ENCODE data around the gene NFIA. TPM values are rescaled to one million over a fixed set of nuclear protein-coding genes. Genes with fewer than 3 reads are reported as not detected.

Gene NFIA
- polyA plus RNA-seq, 1 donor (not counting 4 experiments of a cell fraction or from before 2014, with no cell fraction given), result 14.7 TPM

DNA sequence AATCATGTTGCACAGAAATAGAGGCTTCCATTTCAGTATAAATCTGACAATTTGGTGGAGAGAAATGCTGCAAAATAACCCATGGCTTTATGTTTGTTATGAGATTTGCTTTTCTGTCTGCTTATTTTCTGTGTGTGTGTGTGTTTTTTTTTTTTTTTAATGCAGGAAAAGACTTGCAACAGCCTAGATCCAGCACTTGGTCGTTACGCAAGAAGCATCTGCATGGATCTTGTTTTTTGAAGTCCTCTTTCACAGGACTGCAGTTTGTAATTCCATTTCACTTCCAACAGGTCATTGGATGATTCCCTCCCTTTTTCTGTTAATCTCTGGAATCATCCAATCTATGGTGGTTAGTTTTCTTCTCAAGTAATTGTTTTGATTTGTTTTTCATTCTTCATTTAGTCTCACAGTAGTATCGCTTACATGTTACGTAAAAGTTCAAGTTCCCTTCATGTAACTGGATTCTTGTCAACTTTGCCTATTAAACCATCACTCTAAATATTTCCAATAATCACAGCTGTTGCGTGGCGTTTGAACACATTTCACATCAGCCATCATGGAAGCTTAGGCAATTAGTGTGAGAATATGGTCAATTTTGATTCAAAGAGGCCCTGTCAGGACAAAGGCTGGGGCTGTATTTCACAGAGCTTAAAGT lies 312.9 kb downstream of the NFIA start:
- H2AFZ ChIP-seq (ENCODE audit: control insufficient read depth, low read length), result no peak overlapping the region
- H3K9ac ChIP-seq (ENCODE audit: control insufficient read depth, extremely low read depth, insufficient read depth, low read length), result no peak overlapping the region
- H3K36me3 ChIP-seq (ENCODE audit: control insufficient read depth in 2 of 2, extremely low read depth in 1 of 2, insufficient read depth in 2 of 2, low read length in 2 of 2), result no peaks in the 10 kb centered on the region
- dilution Hi-C loops (cut with MboI; ENCODE audit: extremely low pct_ligation_motif_present, low sequenced_read_pairs), result no loop called here
- no peak for TF ChIP-seq EZH2 (IDR thresholded peaks at IDR 0.05; ENCODE audit: low read length)
- TF ChIP-seq, protein P1, sequence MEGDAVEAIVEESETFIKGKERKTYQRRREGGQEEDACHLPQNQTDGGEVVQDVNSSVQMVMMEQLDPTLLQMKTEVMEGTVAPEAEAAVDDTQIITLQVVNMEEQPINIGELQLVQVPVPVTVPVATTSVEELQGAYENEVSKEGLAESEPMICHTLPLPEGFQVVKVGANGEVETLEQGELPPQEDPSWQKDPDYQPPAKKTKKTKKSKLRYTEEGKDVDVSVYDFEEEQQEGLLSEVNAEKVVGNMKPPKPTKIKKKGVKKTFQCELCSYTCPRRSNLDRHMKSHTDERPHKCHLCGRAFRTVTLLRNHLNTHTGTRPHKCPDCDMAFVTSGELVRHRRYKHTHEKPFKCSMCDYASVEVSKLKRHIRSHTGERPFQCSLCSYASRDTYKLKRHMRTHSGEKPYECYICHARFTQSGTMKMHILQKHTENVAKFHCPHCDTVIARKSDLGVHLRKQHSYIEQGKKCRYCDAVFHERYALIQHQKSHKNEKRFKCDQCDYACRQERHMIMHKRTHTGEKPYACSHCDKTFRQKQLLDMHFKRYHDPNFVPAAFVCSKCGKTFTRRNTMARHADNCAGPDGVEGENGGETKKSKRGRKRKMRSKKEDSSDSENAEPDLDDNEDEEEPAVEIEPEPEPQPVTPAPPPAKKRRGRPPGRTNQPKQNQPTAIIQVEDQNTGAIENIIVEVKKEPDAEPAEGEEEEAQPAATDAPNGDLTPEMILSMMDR (optimal IDR thresholded peaks at IDR 0.05 in 1 of 3, IDR thresholded peaks at IDR 0.05 in 1 of 3, conservative IDR thresholded peaks at IDR 0.05 in 1 of 3; ENCODE audit: extremely low read depth in 1 of 3, insufficient read depth in 2 of 3, low read length in 3 of 3), result no peak
- DNase-seq (ENCODE audit: low read depth, low spot score) (no peak), FAIRE-seq (no peak)
- no peak overlapping the region for H3K4me3 ChIP-seq (ENCODE audit: control insufficient read depth in 2 of 3, extremely low read depth in 1 of 3, insufficient read depth in 2 of 3, low read depth in 1 of 3, low read length in 3 of 3)
- H3K4me2 ChIP-seq (ENCODE audit: control insufficient read depth, extremely low read depth, insufficient read depth, low read depth, low read length), result no peak overlapping the region
- H3K4me1 ChIP-seq (ENCODE audit: control insufficient read depth, extremely low read depth, insufficient read depth, low read length), result no peaks in the 10 kb centered on the region
- no peaks in the 10 kb centered on the region for H3K9me3 ChIP-seq (ENCODE audit: control insufficient read depth, low read depth, low read length)
- H3K27ac ChIP-seq (ENCODE audit: control insufficient read depth, insufficient read depth, low read length), result no peak overlapping the region
- H3K9me1 ChIP-seq (ENCODE audit: control insufficient read depth, extremely low read depth, insufficient read depth, low read length), result no peaks in the 10 kb centered on the region
- H3K79me2 ChIP-seq (ENCODE audit: control insufficient read depth, insufficient read depth, low read length), result no peaks in the 10 kb centered on the region
- H4K20me1 ChIP-seq (ENCODE audit: control insufficient read depth, extremely low read depth, insufficient read depth, low read length), result no peaks in the 10 kb centered on the region
- H3K27me3 ChIP-seq (ENCODE audit: control insufficient read depth, extremely low read depth, insufficient read depth, low read length), result no peaks in the 10 kb centered on the region

DNA sequence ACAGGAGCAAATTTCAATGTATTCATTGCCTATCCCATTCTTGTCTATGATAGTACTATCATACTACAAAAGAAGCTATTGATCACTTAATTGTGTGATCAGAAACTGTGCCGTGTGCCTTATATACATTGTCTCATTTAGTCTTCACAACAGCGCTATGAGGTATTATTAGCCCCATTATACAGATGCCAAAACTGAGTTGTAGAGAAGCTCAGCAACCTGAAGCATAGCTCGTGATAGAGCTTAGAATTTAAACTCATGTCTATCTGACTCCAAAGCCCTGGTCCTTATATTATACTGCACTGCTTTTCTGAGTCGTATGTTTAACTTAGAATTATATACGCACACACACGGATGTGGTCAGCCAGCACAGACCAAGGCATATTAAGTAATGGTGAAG lies 315.1 kb downstream of the NFIA start:
- H3K4me2 ChIP-seq (ENCODE audit: control insufficient read depth, extremely low read depth, insufficient read depth, low read depth, low read length), result no peak overlapping the region
- FAIRE-seq (no peak), DNase-seq (ENCODE audit: low read depth, low spot score) (no peak)
- H3K4me3 ChIP-seq (ENCODE audit: control insufficient read depth in 2 of 3, extremely low read depth in 1 of 3, insufficient read depth in 2 of 3, low read depth in 1 of 3, low read length in 3 of 3), result no peak overlapping the region
- H3K36me3 ChIP-seq (ENCODE audit: control insufficient read depth in 2 of 2, extremely low read depth in 1 of 2, insufficient read depth in 2 of 2, low read length in 2 of 2), result no peaks in the 10 kb centered on the region
- no peaks in the 10 kb centered on the region for H4K20me1 ChIP-seq (ENCODE audit: control insufficient read depth, extremely low read depth, insufficient read depth, low read length)
- no peaks in the 10 kb centered on the region for H3K9me1 ChIP-seq (ENCODE audit: control insufficient read depth, extremely low read depth, insufficient read depth, low read length)
- H3K9ac ChIP-seq (ENCODE audit: control insufficient read depth, extremely low read depth, insufficient read depth, low read length), result no peak overlapping the region
- dilution Hi-C loops (cut with MboI; ENCODE audit: extremely low pct_ligation_motif_present, low sequenced_read_pairs), result no loop called here
- H3K27me3 ChIP-seq (ENCODE audit: control insufficient read depth, extremely low read depth, insufficient read depth, low read length), result no peaks in the 10 kb centered on the region
- TF ChIP-seq EZH2 (IDR thresholded peaks at IDR 0.05; ENCODE audit: low read length), result no peak
- TF ChIP-seq, protein P1 (optimal IDR thresholded peaks at IDR 0.05 in 1 of 3, IDR thresholded peaks at IDR 0.05 in 1 of 3, conservative IDR thresholded peaks at IDR 0.05 in 1 of 3; ENCODE audit: extremely low read depth in 1 of 3, insufficient read depth in 2 of 3, low read length in 3 of 3), result no peak
- H3K27ac ChIP-seq (ENCODE audit: control insufficient read depth, insufficient read depth, low read length), result no peak overlapping the region
- H3K4me1 ChIP-seq (ENCODE audit: control insufficient read depth, extremely low read depth, insufficient read depth, low read length), result no peaks in the 10 kb centered on the region
- no peak overlapping the region for H2AFZ ChIP-seq (ENCODE audit: control insufficient read depth, low read length)
- H3K9me3 ChIP-seq (ENCODE audit: control insufficient read depth, low read depth, low read length), result no peaks in the 10 kb centered on the region
- H3K79me2 ChIP-seq (ENCODE audit: control insufficient read depth, insufficient read depth, low read length), result no peaks in the 10 kb centered on the region
